ENCODE data around the gene P4HTM.
A peak's percentile ranks its signal among the peaks of the same experiment; 100 is the strongest.

- no peak for TF ChIP-seq CTCF (IDR thresholded peaks at IDR 0.05)
- TF ChIP-seq POLR2A (IDR thresholded peaks at IDR 0.05): peak; percentile 33 to 40
These were observed 27.4 kb downstream of the P4HTM start for GRCh38 chr3:49017229-49017970.

Measured in Peyer's patch (tissue), 4 donors.